HTR-8/SVneo (cell line): Measurements from ENCODE around the gene SLC35F1.

Experiments used
- DNase-seq: peaks from one replicate; pipeline ENCODE4 v3.0.0; 2011; ENCODE audit warnings: low spot score, mixed read lengths; ENCODE audit not compliant: insufficient read length
- FAIRE-seq: peaks from 2 replicates; lab custom pipeline; 2011; peaks lifted over from hg19 to GRCh38; lab: Jason Lieb, UNC

The SLC35F1 gene

GRCh38 chr6:118228886-118229285 is 321.8 kb downstream of the SLC35F1 start:
- DNase-seq: no peak
- no peak for FAIRE-seq

- FAIRE-seq: no peak
- DNase-seq: no peak
Observed at GRCh38 chr6:118240878-118241528, 333.9 kb downstream of the SLC35F1 start.

- FAIRE-seq (no peak), DNase-seq (no peak)
Observed at GRCh38 chr6:118246406-118246805, 339.3 kb downstream of the SLC35F1 start.

GRCh38 chr6:118248171-118248570 is 341.1 kb downstream of the SLC35F1 start:
- DNase-seq (no peak), FAIRE-seq (no peak)

GRCh38 chr6:118249680-118250079 is 342.6 kb downstream of the SLC35F1 start:
- DNase-seq (no peak), FAIRE-seq (no peak)

- FAIRE-seq (no peak), DNase-seq (no peak)
Observed at GRCh38 chr6:118252474-118252873, 345.4 kb downstream of the SLC35F1 start.

- FAIRE-seq: no peak
- no peak for DNase-seq
Observed at GRCh38 chr6:118253741-118254140, 346.7 kb downstream of the SLC35F1 start.

- DNase-seq (no peak), FAIRE-seq (no peak)
Observed at GRCh38 chr6:118260833-118261232, 353.8 kb downstream of the SLC35F1 start.

- FAIRE-seq: no peak
- DNase-seq: no peak
Observed at GRCh38 chr6:118263921-118264486, 356.9 kb downstream of the SLC35F1 start.

GRCh38 chr6:118269659-118270058 is 362.6 kb downstream of the SLC35F1 start:
- no peak for FAIRE-seq
- no peak for DNase-seq

GRCh38 chr6:118277631-118278030 is 370.6 kb downstream of the SLC35F1 start:
- no peak for FAIRE-seq
- DNase-seq: no peak

GRCh38 chr6:118280210-118280609 is 373.1 kb downstream of the SLC35F1 start:
- DNase-seq (no peak), FAIRE-seq (no peak)

- FAIRE-seq (no peak), DNase-seq (no peak)
Observed at GRCh38 chr6:118281291-118281690, 374.2 kb downstream of the SLC35F1 start.

- FAIRE-seq (no peak), DNase-seq (peak; percentile 39)
Observed at GRCh38 chr6:118283766-118284165, 376.7 kb downstream of the SLC35F1 start.

- FAIRE-seq (no peak), DNase-seq (no peak)
Observed at GRCh38 chr6:118284736-118285360, 377.8 kb downstream of the SLC35F1 start.

GRCh38 chr6:118285791-118286190 is 378.7 kb downstream of the SLC35F1 start:
- no peak for DNase-seq
- FAIRE-seq: no peak

- no peak for FAIRE-seq
Observed at GRCh38 chr6:118288355-118289124, 381.5 kb downstream of the SLC35F1 start.

GRCh38 chr6:118292558-118292957 is 385.5 kb downstream of the SLC35F1 start:
- no peak for FAIRE-seq
- no peak for DNase-seq

More at GRCh38 chr6:118288355-118289124, 381.5 kb downstream of the SLC35F1 start:
- no peak for DNase-seq

GRCh38 chr6:118294906-118295305 is 387.8 kb downstream of the SLC35F1 start:
- FAIRE-seq: no peak
- DNase-seq: no peak

GRCh38 chr6:118295336-118295735 is 388.3 kb downstream of the SLC35F1 start:
- FAIRE-seq (no peak), DNase-seq (no peak)
